H9 (cell line): ENCODE results near the gene ACOT2. TPM values are rescaled to one million over a fixed set of nuclear protein-coding genes. Genes with fewer than 3 reads are reported as not detected.
"Not testable (repeated sequence)": the region's sequence is repeated elsewhere in the genome, so short reads cannot be mapped to it uniquely, and the experiment has no call there.

Source experiments
- DNase-seq: peaks from one replicate; pipeline ENCODE4 v3.0.0-alpha.2; 2017
- H2AFZ ChIP-seq: one replicate; pipeline ENCODE4 v1.6.1; 2013; ENCODE audit warnings: mild to moderate bottlenecking, low read length, control low read depth, moderate library complexity
- H2AK5ac ChIP-seq: 2 replicates; pipeline ENCODE4 v1.6.1; 2013; ENCODE audit warnings: low read length, control low read depth, mixed read lengths; ENCODE audit not compliant: insufficient read length
- H2BK120ac ChIP-seq: one replicate; pipeline ENCODE4 v1.6.1; 2013; ENCODE audit warnings: low read depth, mild to moderate bottlenecking, low read length, control low read depth, inconsistent platforms; ENCODE audit not compliant: poor library complexity, severe bottlenecking
- H2BK12ac ChIP-seq: 2 replicates; pipeline ENCODE4 v1.6.1; 2013; ENCODE audit warnings: low read length, control low read depth, mixed read lengths, low read depth; ENCODE audit not compliant: insufficient read length
- H2BK15ac ChIP-seq: 2 replicates; pipeline ENCODE4 v1.6.1; 2013; ENCODE audit warnings: low read depth, low read length, control low read depth
- H2BK20ac ChIP-seq: one replicate; pipeline ENCODE4 v1.6.1; 2013; ENCODE audit warnings: low read depth, mild to moderate bottlenecking, low read length, control low read depth, inconsistent platforms; ENCODE audit not compliant: poor library complexity, severe bottlenecking
- H2BK5ac ChIP-seq: 2 replicates; pipeline ENCODE4 v1.6.1; 2013; ENCODE audit warnings: low read length, control low read depth, mixed read lengths; ENCODE audit not compliant: insufficient read length
- H3K14ac ChIP-seq: 2 replicates; pipeline ENCODE4 v1.6.1; 2013; ENCODE audit warnings: low read length, control low read depth; ENCODE audit not compliant: insufficient read depth
- H3K18ac ChIP-seq: 2 replicates; pipeline ENCODE4 v1.6.1; 2013; ENCODE audit warnings: low read depth, mild to moderate bottlenecking, mixed read lengths, low read length, control low read depth; ENCODE audit not compliant: insufficient read length
- H3K23ac ChIP-seq: 2 replicates; pipeline ENCODE4 v1.6.1; 2013; ENCODE audit warnings: low read length, control low read depth, mixed read lengths, low read depth; ENCODE audit not compliant: insufficient read length
- H3K23me2 ChIP-seq: 2 replicates; pipeline ENCODE4 v1.6.1; 2013; ENCODE audit warnings: low read depth, mild to moderate bottlenecking, mixed read lengths, low read length, control low read depth; ENCODE audit not compliant: insufficient read length, poor library complexity, severe bottlenecking
- H3K27ac ChIP-seq: 2 replicates; pipeline ENCODE4 v1.5.1; 2013; ENCODE audit warnings: low read length, control low read depth, mixed read lengths, low read depth; ENCODE audit not compliant: insufficient read length
- H3K27me3 ChIP-seq: 2 replicates; pipeline ENCODE4 v1.6.1; 2013; ENCODE audit warnings: low read length, control low read depth, inconsistent platforms; ENCODE audit not compliant: insufficient read depth
- H3K4ac ChIP-seq: 2 replicates; pipeline ENCODE4 v1.6.1; 2013; ENCODE audit warnings: low read depth, mild to moderate bottlenecking, control low read depth, inconsistent platforms, low read length, moderate library complexity
- H3K4me1 ChIP-seq: 2 replicates; pipeline ENCODE4 v1.6.1; 2013; ENCODE audit warnings: low read length, control low read depth, inconsistent platforms; ENCODE audit not compliant: insufficient read depth
- H3K4me2 ChIP-seq: 2 replicates; pipeline ENCODE4 v1.6.1; 2013; ENCODE audit warnings: low read length, control low read depth, mixed read lengths; ENCODE audit not compliant: insufficient read length, insufficient read depth
- H3K56ac ChIP-seq: 2 replicates; pipeline ENCODE4 v1.6.1; 2013; ENCODE audit warnings: low read depth, mild to moderate bottlenecking, mixed read lengths, low read length, control low read depth; ENCODE audit not compliant: insufficient read length
- H3K79me1 ChIP-seq: 2 replicates; pipeline ENCODE4 v1.6.1; 2013; ENCODE audit warnings: low read depth, mild to moderate bottlenecking, moderate library complexity, low read length, control low read depth, inconsistent platforms; ENCODE audit not compliant: insufficient read depth, poor library complexity, severe bottlenecking
- H3K79me2 ChIP-seq: 2 replicates; pipeline ENCODE4 v1.6.1; 2013; ENCODE audit warnings: low read length, control low read depth, inconsistent platforms; ENCODE audit not compliant: insufficient read depth
- H3K9ac ChIP-seq: 2 replicates; pipeline ENCODE4 v1.6.1; 2013; ENCODE audit warnings: low read length, control low read depth, mixed read lengths; ENCODE audit not compliant: insufficient read length; ENCODE audit errors: extremely low read depth
- H3K9me3 ChIP-seq: one replicate; pipeline ENCODE4 v1.6.1; 2013; ENCODE audit warnings: low read depth, low read length, inconsistent platforms; ENCODE audit not compliant: control insufficient read depth
- H3T11ph ChIP-seq: one replicate; pipeline ENCODE4 v1.6.1; 2013; ENCODE audit warnings: mild to moderate bottlenecking, low read length, control low read depth, inconsistent platforms
- H4K20me1 ChIP-seq: one replicate; pipeline ENCODE4 v1.6.1; 2013; ENCODE audit not compliant: control insufficient read depth, insufficient read length, insufficient read depth
- H4K5ac ChIP-seq: 2 replicates; pipeline ENCODE4 v1.6.1; 2013; ENCODE audit warnings: low read depth, mild to moderate bottlenecking, mixed read lengths, low read length, control low read depth; ENCODE audit not compliant: insufficient read length
- H4K8ac ChIP-seq: replicated peaks from 2 replicates; pipeline ENCODE4 v1.6.1; 2013; ENCODE audit warnings: low read length, control low read depth, mixed read lengths, low read depth; ENCODE audit not compliant: insufficient read length
- H4K91ac ChIP-seq: 2 replicates; pipeline ENCODE4 v1.6.1; 2013; ENCODE audit warnings: low read depth, mild to moderate bottlenecking, moderate library complexity, mixed read lengths, low read length, control low read depth; ENCODE audit not compliant: insufficient read length
- H3K27ac Mint-ChIP-seq, 3 experiments: 2 replicates in 2 of 3; 3 replicates in 1 of 3; pipeline ENCODE4 v1.8.0; 2020 to 2021; ENCODE audit warnings: mixed read lengths in 3 of 3, mild to moderate bottlenecking in 1 of 3, moderate library complexity in 1 of 3
- H3K27me3 Mint-ChIP-seq: 2 replicates; pipeline ENCODE4 v1.8.0; 2021; ENCODE audit warnings: low read depth, mild to moderate bottlenecking, moderate library complexity, mixed read lengths
- H3K36me3 Mint-ChIP-seq, 3 experiments: 2 replicates in 2 of 3; 3 replicates in 1 of 3; pipeline ENCODE4 v1.8.0; 2020 to 2021; ENCODE audit warnings: low read depth in 3 of 3, mixed read lengths in 3 of 3; ENCODE audit not compliant: insufficient read depth in 1 of 3
- H3K4me1 Mint-ChIP-seq, 2 experiments: 2 replicates each; pipeline ENCODE4 v1.8.0; 2020; ENCODE audit warnings: mixed read lengths in 2 of 2
- H3K4me3 Mint-ChIP-seq, 2 experiments: 2 replicates in 1 of 2; 3 replicates in 1 of 2; pipeline ENCODE4 v1.8.0; 2020 to 2021; ENCODE audit warnings: mild to moderate bottlenecking in 2 of 2, mixed read lengths in 2 of 2, moderate library complexity in 1 of 2
- H3K9me3 Mint-ChIP-seq, 2 experiments: 2 replicates in 1 of 2; 3 replicates in 1 of 2; pipeline ENCODE4 v1.8.0; 2020; ENCODE audit warnings: mild to moderate bottlenecking in 2 of 2, mixed read lengths in 2 of 2, moderate library complexity in 1 of 2
- WGBS: extraction: QIAGEN DNeasy Blood & Tissue Kit; methylation state at CpG from one replicate; pipeline ENCODE4 v1.1.7; 2013; ENCODE audit warnings: missing lambda C conversion rate, low lambda C conversion rate, mixed read lengths; ENCODE audit not compliant: insufficient read length; ENCODE audit errors: extremely low coverage; 5-methylcytosine and 5-hydroxymethylcytosine counted together
- total RNA-seq: library from RNA; stranded (reverse); gene quantifications from 2 replicates; pipeline ENCODE4 v1.2.1, GENCODE V29; 2021
- TF ChIP-seq, protein P1 (sequence below): fragments of 200-600 bp; sonication (generic); conservative IDR thresholded peaks from 3 replicates; pipeline ENCODE4 v1.8.0; 2021; ENCODE audit warnings: antibody characterized with exemption, mild to moderate bottlenecking

The ACOT2 gene
- total RNA-seq, 1 experiment from 2014 or later = 10.2 TPM

DNA sequence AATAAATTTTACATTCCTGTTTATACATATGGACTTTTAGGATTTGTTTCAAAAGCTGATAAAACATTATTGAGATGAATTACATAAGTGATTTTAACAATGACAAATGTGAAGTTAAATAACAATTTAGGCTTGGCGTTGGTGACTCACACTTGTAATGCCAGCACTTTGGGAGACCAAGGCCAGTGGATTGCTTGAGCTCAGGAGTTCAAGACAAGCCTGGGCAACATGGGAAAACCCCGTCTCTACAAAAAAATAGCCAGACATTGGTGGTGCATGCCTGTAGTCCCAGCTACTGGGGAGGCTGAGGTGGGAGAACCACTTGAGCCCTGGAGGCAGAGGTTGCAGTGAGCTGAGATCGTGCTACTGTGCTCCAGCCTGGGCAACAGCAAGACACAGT is 7.4 kb downstream of the ACOT2 start:
- no peak overlapping the region for H2AK5ac ChIP-seq
- no peak overlapping the region for H3K14ac ChIP-seq
- no peak overlapping the region for H3K4me3 Mint-ChIP-seq
- no peak for DNase-seq
- no peaks in the 10 kb centered on the region for H3K9me3 ChIP-seq
- no peak overlapping the region for H3K4me2 ChIP-seq
- H3K18ac ChIP-seq = no peak overlapping the region
- no peak overlapping the region for H2BK12ac ChIP-seq
- peaks cover 0 to 16% (median 6%) of the 10 kb centered on the region in 3 experiments; a peak in 5 of 7 replicates for H3K36me3 Mint-ChIP-seq
- TF ChIP-seq, protein P1, sequence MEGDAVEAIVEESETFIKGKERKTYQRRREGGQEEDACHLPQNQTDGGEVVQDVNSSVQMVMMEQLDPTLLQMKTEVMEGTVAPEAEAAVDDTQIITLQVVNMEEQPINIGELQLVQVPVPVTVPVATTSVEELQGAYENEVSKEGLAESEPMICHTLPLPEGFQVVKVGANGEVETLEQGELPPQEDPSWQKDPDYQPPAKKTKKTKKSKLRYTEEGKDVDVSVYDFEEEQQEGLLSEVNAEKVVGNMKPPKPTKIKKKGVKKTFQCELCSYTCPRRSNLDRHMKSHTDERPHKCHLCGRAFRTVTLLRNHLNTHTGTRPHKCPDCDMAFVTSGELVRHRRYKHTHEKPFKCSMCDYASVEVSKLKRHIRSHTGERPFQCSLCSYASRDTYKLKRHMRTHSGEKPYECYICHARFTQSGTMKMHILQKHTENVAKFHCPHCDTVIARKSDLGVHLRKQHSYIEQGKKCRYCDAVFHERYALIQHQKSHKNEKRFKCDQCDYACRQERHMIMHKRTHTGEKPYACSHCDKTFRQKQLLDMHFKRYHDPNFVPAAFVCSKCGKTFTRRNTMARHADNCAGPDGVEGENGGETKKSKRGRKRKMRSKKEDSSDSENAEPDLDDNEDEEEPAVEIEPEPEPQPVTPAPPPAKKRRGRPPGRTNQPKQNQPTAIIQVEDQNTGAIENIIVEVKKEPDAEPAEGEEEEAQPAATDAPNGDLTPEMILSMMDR = no peak
- no peak overlapping the region for H3K4ac ChIP-seq
- H3K79me2 ChIP-seq = no peaks in the 10 kb centered on the region
- H3K9me3 Mint-ChIP-seq = no peaks in the 10 kb centered on the region
- H2BK120ac ChIP-seq = no peak overlapping the region
- no CpG with 5 or more reads among the region's 3 CpGs for WGBS
- H4K91ac ChIP-seq = no peak overlapping the region
- H4K8ac ChIP-seq = no peak overlapping the region
- no peaks in the 10 kb centered on the region for H3K4me1 ChIP-seq
- H3K27me3 Mint-ChIP-seq = no peaks in the 10 kb centered on the region
- H3K23ac ChIP-seq = no peak overlapping the region
- no peak overlapping the region for H3K27ac ChIP-seq
- H4K20me1 ChIP-seq = no peaks in the 10 kb centered on the region
- no peak overlapping the region for H2BK20ac ChIP-seq
- H3K9ac ChIP-seq = no peak overlapping the region
- peaks cover 0 to 1% of the 10 kb centered on the region in 2 experiments; a peak in 1 of 4 replicates for H3K4me1 Mint-ChIP-seq
- H2BK15ac ChIP-seq = no peak overlapping the region
- H2BK5ac ChIP-seq = no peak overlapping the region
- no peak overlapping the region for H3K27ac Mint-ChIP-seq
- H3K23me2 ChIP-seq = no peaks in the 10 kb centered on the region
- no peak overlapping the region for H4K5ac ChIP-seq
- no peak overlapping the region for H3T11ph ChIP-seq
- H3K56ac ChIP-seq = no peak overlapping the region
- no peaks in the 10 kb centered on the region for H3K27me3 ChIP-seq
- H2AFZ ChIP-seq = no peak overlapping the region
- no peaks in the 10 kb centered on the region for H3K79me1 ChIP-seq

DNA sequence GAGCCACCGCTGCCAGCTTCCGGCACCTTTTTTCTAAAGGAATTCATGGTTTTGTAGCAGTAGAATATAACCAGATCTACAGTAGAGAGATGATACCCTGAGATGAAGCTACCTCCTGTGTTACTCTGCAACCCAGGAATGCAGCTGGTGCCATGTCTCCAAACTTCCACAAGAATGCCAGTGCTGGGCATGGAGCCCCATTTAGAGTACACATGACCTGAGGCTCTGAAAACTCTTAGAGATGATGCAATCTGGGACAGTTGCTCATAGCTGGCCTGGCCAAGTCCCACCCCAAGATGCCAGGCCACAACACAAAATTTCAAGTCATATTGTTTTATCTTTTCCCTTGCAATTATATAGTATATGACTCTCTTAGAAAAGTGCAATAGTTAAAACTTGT is 8.2 kb downstream of the ACOT2 start:
- H2BK15ac ChIP-seq, H3K79me1 ChIP-seq, H3K23ac ChIP-seq, H2BK5ac ChIP-seq, H4K20me1 ChIP-seq, H4K5ac ChIP-seq, H3T11ph ChIP-seq, H2AFZ ChIP-seq, H3K14ac ChIP-seq, H4K91ac ChIP-seq, H3K79me2 ChIP-seq, H2AK5ac ChIP-seq, H3K27me3 Mint-ChIP-seq, H3K9me3 Mint-ChIP-seq, H3K27ac ChIP-seq, H3K4me1 Mint-ChIP-seq, H3K56ac ChIP-seq, H3K9ac ChIP-seq, H4K8ac ChIP-seq, H3K18ac ChIP-seq, H2BK12ac ChIP-seq, H3K4me2 ChIP-seq, H3K27ac Mint-ChIP-seq, H3K23me2 ChIP-seq, H3K4me1 ChIP-seq, H2BK120ac ChIP-seq, DNase-seq, H3K4ac ChIP-seq, H3K4me3 Mint-ChIP-seq, H2BK20ac ChIP-seq, H3K9me3 ChIP-seq, H3K27me3 ChIP-seq: not testable (repeated sequence)
- no CpG with 5 or more reads among the region's 2 CpGs for WGBS
- H3K36me3 Mint-ChIP-seq = peaks cover 0 to 15% (median 6%) of the 10 kb centered on the region in 3 experiments; a peak in 5 of 7 replicates
